ENCODE measurements around the gene B4GALT2.

GRCh38 chr1:44010935-44011471 lies 32.0 kb downstream of the B4GALT2 start:
- TF ChIP-seq POLR2A (IDR thresholded peaks at IDR 0.05; ENCODE audit: borderline replicate concordance, extremely low read depth, insufficient read depth, insufficient read length) (no peak), EZH2 (IDR thresholded peaks at IDR 0.05) (no peak), ZNF274 (IDR thresholded peaks at IDR 0.05; ENCODE audit: low read depth, low read length) (no peak), CEBPB (IDR thresholded peaks at IDR 0.05; ENCODE audit: low read depth) (no peak), YY1 (IDR thresholded peaks at IDR 0.05; ENCODE audit: extremely low read depth, insufficient replicate concordance, low read depth, low read length) (no peak)
- TF ChIP-seq, protein P1, sequence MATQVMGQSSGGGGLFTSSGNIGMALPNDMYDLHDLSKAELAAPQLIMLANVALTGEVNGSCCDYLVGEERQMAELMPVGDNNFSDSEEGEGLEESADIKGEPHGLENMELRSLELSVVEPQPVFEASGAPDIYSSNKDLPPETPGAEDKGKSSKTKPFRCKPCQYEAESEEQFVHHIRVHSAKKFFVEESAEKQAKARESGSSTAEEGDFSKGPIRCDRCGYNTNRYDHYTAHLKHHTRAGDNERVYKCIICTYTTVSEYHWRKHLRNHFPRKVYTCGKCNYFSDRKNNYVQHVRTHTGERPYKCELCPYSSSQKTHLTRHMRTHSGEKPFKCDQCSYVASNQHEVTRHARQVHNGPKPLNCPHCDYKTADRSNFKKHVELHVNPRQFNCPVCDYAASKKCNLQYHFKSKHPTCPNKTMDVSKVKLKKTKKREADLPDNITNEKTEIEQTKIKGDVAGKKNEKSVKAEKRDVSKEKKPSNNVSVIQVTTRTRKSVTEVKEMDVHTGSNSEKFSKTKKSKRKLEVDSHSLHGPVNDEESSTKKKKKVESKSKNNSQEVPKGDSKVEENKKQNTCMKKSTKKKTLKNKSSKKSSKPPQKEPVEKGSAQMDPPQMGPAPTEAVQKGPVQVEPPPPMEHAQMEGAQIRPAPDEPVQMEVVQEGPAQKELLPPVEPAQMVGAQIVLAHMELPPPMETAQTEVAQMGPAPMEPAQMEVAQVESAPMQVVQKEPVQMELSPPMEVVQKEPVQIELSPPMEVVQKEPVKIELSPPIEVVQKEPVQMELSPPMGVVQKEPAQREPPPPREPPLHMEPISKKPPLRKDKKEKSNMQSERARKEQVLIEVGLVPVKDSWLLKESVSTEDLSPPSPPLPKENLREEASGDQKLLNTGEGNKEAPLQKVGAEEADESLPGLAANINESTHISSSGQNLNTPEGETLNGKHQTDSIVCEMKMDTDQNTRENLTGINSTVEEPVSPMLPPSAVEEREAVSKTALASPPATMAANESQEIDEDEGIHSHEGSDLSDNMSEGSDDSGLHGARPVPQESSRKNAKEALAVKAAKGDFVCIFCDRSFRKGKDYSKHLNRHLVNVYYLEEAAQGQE (IDR thresholded peaks at IDR 0.05; ENCODE audit: low read depth), result no peak
- TF ChIP-seq, protein P2, sequence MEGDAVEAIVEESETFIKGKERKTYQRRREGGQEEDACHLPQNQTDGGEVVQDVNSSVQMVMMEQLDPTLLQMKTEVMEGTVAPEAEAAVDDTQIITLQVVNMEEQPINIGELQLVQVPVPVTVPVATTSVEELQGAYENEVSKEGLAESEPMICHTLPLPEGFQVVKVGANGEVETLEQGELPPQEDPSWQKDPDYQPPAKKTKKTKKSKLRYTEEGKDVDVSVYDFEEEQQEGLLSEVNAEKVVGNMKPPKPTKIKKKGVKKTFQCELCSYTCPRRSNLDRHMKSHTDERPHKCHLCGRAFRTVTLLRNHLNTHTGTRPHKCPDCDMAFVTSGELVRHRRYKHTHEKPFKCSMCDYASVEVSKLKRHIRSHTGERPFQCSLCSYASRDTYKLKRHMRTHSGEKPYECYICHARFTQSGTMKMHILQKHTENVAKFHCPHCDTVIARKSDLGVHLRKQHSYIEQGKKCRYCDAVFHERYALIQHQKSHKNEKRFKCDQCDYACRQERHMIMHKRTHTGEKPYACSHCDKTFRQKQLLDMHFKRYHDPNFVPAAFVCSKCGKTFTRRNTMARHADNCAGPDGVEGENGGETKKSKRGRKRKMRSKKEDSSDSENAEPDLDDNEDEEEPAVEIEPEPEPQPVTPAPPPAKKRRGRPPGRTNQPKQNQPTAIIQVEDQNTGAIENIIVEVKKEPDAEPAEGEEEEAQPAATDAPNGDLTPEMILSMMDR (IDR thresholded peaks at IDR 0.05 in 2 of 3, conservative IDR thresholded peaks at IDR 0.05 in 1 of 3; ENCODE audit: borderline replicate concordance in 1 of 3, insufficient read depth in 1 of 3, low read depth in 2 of 3, low read length in 2 of 3), result no peak

Data from HCT116 (cell line).